Measurements from ENCODE around the gene SUGP2. TPM values are rescaled to one million over a fixed set of nuclear protein-coding genes. Genes with fewer than 3 reads are reported as not detected.
A peak's percentile ranks its signal among the peaks of the same experiment; 100 is the strongest.

SUGP2 gene
- total and polyA plus RNA-seq, 9 of the 15 experiments (the other 6 are each of a cell fraction or from before 2014, with no cell fraction given) = 13.1 to 101 (median 63.1) TPM

DNA sequence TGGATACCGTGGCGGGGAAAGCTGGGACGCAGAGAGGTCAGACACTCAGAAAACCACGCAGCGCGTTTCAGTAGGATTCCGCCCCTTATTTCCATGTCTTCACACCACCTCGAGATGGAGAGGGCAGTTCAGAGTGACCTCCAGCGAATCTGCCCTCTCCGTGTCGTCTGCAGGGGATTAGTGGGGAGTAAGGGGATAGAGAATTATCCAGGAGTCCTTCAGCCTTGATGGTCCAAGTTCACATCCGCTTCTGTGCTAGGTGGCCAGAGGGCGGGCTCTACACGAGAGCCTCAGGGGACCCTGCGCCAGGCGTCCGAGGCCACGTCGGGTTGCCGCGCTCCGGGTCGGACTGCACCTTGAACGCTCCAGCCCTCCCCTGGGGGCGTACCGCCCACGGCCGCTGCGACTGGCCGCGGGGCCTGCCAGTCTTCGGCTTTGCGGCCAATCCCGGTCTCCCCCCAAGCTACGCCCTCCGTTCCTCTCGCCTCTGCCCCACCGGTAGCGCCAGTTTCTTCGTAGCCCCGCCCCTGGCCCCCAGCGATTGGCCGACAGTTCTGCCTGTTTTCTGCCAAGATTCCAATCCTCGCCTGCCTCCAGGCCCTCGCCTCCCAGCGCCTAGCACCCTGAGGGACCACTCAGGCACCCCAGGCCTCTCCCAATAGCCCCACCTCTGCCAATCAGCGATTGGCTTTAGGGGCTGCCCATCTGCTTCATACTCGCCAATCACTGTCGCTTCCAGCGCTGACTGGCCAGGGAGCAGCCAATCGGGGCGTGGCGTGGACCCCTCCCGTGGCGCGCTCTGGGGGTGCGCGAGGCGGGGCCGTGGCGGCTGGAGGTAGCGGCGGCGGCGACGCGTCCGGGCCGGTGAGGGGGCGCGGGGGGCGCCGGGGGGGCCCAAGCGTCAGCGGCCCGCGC, 30.1 kb upstream of the SUGP2 start, which contains the start of gene SLC25A42 (continued):
- TF ChIP-seq, protein P1, sequence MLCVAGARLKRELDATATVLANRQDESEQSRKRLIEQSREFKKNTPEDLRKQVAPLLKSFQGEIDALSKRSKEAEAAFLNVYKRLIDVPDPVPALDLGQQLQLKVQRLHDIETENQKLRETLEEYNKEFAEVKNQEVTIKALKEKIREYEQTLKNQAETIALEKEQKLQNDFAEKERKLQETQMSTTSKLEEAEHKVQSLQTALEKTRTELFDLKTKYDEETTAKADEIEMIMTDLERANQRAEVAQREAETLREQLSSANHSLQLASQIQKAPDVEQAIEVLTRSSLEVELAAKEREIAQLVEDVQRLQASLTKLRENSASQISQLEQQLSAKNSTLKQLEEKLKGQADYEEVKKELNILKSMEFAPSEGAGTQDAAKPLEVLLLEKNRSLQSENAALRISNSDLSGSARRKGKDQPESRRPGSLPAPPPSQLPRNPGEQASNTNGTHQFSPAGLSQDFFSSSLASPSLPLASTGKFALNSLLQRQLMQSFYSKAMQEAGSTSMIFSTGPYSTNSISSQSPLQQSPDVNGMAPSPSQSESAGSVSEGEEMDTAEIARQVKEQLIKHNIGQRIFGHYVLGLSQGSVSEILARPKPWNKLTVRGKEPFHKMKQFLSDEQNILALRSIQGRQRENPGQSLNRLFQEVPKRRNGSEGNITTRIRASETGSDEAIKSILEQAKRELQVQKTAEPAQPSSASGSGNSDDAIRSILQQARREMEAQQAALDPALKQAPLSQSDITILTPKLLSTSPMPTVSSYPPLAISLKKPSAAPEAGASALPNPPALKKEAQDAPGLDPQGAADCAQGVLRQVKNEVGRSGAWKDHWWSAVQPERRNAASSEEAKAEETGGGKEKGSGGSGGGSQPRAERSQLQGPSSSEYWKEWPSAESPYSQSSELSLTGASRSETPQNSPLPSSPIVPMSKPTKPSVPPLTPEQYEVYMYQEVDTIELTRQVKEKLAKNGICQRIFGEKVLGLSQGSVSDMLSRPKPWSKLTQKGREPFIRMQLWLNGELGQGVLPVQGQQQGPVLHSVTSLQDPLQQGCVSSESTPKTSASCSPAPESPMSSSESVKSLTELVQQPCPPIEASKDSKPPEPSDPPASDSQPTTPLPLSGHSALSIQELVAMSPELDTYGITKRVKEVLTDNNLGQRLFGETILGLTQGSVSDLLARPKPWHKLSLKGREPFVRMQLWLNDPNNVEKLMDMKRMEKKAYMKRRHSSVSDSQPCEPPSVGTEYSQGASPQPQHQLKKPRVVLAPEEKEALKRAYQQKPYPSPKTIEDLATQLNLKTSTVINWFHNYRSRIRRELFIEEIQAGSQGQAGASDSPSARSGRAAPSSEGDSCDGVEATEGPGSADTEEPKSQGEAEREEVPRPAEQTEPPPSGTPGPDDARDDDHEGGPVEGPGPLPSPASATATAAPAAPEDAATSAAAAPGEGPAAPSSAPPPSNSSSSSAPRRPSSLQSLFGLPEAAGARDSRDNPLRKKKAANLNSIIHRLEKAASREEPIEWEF (CRISPR knock-in tag; IDR thresholded peaks at IDR 0.05) = no peak
- TF ChIP-seq ZNF311 (CRISPR knock-in tag; IDR thresholded peaks at IDR 0.05) (no peak), ZNF324 (CRISPR knock-in tag; IDR thresholded peaks at IDR 0.05) (no peak), IFI16 (CRISPR knock-in tag; IDR thresholded peaks at IDR 0.05) (no peak), PHF20 (IDR thresholded peaks at IDR 0.05; ENCODE audit: partially characterized antibody) (no peak), FOXP1 (CRISPR knock-in tag; IDR thresholded peaks at IDR 0.05) (no peak), HNRNPUL1 (IDR thresholded peaks at IDR 0.05; ENCODE audit: low read length) (no peak), SREBF2 (CRISPR knock-in tag; IDR thresholded peaks at IDR 0.05) (no peak), HNRNPL (IDR thresholded peaks at IDR 0.05; ENCODE audit: low read depth, low read length) (no peak), SMAD4 (CRISPR knock-in tag; conservative IDR thresholded peaks at IDR 0.05) (peak; percentile 44; the same call in 1 of the 2 replicates), SNIP1 (IDR thresholded peaks at IDR 0.05; ENCODE audit: low read depth) (no peak), SRSF1 (IDR thresholded peaks at IDR 0.05; ENCODE audit: low read depth, low read length) (no peak), YY1 (IDR thresholded peaks at IDR 0.05; ENCODE audit: borderline replicate concordance in 1 of 3, control insufficient read depth in 1 of 3, extremely low read depth in 1 of 3, insufficient read depth in 3 of 3, insufficient read length in 1 of 3, insufficient replicate concordance in 2 of 3, low read depth in 1 of 3, low read length in 2 of 3) (peak in 1 of 3 experiments; percentile 23), ZFX (CRISPR knock-in tag; IDR thresholded peaks at IDR 0.05) (peak; percentile 34; the same call in 1 of the 2 replicates), HDAC1 (IDR thresholded peaks at IDR 0.05) (peak; percentile 2 to 53; a peak in 1 of 4 replicates), EP300 (IDR thresholded peaks at IDR 0.05; ENCODE audit: low read length) (no peak)
- TF ChIP-seq, protein P2, sequence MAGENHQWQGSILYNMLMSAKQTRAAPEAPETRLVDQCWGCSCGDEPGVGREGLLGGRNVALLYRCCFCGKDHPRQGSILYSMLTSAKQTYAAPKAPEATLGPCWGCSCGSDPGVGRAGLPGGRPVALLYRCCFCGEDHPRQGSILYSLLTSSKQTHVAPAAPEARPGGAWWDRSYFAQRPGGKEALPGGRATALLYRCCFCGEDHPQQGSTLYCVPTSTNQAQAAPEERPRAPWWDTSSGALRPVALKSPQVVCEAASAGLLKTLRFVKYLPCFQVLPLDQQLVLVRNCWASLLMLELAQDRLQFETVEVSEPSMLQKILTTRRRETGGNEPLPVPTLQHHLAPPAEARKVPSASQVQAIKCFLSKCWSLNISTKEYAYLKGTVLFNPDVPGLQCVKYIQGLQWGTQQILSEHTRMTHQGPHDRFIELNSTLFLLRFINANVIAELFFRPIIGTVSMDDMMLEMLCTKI (IDR thresholded peaks at IDR 0.05; ENCODE audit: partially characterized antibody) = no peak

Measured in K562 (cell line).